H1 (cell line): ENCODE results near the gene HSD11B1. TPM values are rescaled to one million over a fixed set of nuclear protein-coding genes. Genes with fewer than 3 reads are reported as not detected.

Experiments
- USF2 ChIP-seq: IDR thresholded peaks from 2 replicates; pipeline ENCODE4 v1.6.1; 2011; ENCODE audit warnings: low read length, improper control_type of control experiment
- polyA plus RNA-seq, 7 experiments: library from polyadenylated mRNA; depleted of rRNA in 3 of 7; stranded (reverse) in 5 of 7; unstranded in 2 of 7; fragments of >200 nt in 5 of 7; fragments of 200-250 nt in 2 of 7; gene quantifications; 1 replicate in 5 of 7; 2 replicates in 1 of 7; 4 replicates in 1 of 7; pipeline versions ENCODE4 v1.2.1 to v1.2.3, GENCODE V29; 2011 to 2013; ENCODE audit warnings: missing spikeins in 2 of 7, mixed read lengths in 2 of 7
- total RNA-seq: library from RNA; stranded (reverse); fragmentation: NEBNext Ultra II Directional; extraction: Animal tissue kit (Norgen Biotek cat#: 25700); gene quantifications from 2 replicates; pipeline ENCODE4 v1.2.1, GENCODE V29; 2021

Gene HSD11B1
- total and polyA plus RNA-seq, 2 of the 8 experiments (the other 6 are each of a cell fraction or from before 2014, with no cell fraction given), result not detected

GRCh38 chr1:209770636-209771415, 66.2 kb downstream of the HSD11B1 start (continued):
- no peak for TF ChIP-seq USF2
